NCI-H187 treated with DMSO at 0.1 percent for 48 hours (cell line): ENCODE results near the gene FUZ.

ENCODE experiments used
- DNase-seq: peaks from one replicate; lab custom pipeline; 2025; lab: John Stamatoyannopoulos, UW

FUZ gene

DNA sequence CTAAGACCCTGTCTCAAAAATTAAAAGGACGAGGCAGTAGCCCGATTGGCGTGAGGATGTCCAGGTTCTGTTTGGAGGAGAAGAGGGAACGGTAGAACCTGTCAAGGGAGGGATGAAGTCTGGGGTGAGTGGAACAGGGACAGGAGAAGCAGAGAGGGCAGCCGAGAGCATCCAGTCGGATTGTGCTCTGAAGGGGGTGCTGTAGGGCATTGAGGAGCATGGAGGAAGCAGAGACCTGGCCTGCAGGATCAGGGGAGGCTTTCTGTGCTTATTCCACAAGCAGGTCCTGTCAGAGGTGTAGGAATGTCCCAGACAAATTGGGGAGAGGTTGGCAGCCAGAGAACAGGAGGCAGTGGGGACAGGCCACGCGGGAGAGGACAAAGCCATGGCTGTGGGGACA, 32.2 kb downstream of the FUZ start:
- DNase-seq = no peak

DNA sequence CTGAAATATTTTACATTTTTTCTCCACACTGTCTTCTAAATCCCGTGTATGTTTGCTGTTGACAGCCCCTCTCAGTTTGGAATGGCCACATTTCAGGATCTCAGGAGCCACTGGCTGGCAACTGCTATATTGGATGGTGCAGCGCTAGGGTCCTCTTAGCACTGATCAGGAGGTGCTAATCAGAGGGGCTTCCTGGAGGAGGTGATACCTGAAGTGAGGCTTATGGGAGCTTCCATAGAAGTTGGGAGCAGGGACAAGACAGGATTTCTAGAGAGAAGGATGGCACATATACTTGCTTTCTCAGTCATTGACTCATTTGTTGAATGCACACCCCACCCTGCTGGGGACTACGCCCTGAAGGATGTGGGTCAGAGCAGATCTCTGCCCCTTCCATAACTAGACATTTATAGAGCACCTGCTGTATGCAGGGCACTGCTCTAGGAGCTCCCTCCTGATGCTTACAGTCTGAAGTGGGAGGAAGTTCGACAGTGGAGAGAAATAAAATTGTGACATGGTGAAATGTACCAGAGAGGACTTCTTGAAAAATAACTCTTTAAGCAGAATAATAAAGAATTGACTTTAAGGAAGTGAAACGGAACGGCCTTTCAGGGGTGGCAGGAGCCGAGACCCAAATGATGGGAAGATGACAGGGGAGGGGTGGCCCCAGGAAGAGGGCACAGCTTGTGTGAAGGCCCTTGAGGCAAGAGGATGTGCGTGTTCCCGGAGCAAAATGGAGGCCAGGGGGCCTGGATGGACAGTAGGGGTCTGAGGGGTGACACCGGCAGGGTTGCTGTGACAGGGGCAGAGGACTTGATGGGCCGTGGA, 33.1 kb downstream of the FUZ start:
- DNase-seq = no peak

DNA sequence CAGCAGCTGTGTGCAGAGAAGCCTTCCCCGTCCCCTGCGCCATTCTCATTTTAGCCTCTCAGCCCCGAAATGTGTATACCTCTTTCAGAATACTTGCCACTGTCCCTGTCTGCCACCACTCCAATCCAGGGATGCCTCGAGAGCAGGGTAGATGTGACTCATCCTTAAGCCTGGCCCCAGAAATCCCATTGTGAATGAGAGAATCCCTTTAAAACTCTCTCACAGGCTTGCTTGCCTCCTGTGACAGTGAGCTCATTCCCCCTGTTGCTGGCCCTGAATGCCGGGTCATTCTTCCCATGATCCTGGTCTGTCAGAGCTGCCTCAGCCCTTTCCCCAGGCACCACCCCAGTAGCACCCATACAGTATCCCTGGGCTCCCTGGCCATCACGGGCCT, 36.7 kb downstream of the FUZ start:
- DNase-seq = no peak

DNA sequence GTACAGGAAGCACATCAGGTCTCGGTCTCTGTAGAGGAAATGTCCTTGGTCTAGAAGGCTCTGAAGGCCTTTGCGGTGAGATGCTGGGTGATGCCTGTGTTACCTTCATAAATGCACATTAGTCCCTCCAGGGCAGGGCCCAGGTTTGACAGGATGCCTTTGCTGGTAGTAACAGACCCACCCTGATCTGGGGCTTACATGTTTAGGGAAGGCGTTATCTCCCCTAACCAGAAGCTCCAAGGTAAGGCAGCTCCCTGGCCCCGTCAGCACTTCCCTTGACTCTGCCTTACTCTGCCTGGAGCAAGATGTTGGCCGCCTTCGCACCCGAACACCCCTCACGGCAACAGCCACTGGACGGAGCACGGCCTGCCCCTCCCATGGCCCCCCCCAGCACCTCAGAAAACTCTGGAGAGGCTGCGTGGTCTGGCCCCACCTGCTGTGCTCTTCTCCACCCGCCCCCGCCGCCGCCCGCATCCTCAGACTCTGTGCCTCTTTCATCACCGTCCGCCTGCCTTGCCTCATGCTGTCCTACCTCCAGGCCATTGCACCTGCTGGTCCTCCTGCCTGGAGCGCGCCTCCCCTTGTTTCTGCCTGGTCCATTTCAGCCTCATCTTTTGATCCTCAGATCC, 37.2 kb downstream of the FUZ start:
- no peak for DNase-seq

DNA sequence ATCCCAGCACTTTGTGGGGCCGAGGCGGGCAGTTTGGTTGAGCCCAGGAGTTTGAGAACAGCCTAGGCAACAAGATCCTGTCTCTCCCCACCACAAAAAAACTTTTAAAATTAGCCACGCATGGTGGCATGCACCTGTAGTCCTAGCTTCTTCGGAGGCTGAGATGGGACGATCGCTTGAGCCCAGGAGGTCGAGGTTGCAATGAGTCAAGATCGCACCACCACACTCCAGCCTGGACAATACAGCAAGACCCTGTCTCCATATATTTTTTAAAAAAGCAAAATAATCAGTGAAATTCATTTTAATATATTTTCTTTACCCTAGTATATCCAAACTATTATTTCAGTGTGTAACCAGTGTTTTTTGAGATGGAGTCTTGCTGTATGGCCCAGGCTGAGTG, 38.1 kb downstream of the FUZ start:
- no peak for DNase-seq

DNA sequence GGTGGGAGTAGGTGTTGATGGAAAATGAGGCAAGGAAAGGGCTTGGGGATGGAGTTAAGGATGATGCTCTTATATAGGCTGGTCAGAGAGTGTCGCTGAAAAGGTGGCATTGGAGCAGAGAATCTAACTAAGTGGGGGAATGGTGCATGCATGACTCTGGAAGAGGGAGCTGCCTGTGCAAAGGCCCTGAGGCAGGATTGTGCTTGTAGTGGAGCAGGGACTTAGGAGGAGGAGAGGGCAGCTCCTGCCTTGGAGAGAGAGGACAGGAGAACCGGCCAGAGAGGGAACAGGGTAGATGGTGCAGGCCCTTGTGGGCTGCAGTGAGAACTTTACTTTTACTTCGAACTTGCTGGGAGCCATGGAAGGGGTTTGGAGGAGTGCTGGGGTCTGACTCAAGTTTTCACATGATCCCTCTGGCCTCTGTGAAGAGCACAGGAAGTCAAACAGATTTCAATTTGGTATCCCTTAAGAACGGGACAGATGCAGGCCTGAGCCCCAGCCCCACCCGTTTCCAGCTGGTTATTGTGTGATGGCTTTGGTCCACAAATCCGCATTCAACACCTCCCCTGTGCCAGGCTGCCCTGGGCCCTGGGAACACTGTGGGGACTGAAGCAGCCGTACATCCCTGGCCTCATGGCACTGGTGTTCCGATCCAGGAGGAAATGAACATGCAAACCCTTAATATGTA, 39.3 kb downstream of the FUZ start:
- no peak for DNase-seq

DNA sequence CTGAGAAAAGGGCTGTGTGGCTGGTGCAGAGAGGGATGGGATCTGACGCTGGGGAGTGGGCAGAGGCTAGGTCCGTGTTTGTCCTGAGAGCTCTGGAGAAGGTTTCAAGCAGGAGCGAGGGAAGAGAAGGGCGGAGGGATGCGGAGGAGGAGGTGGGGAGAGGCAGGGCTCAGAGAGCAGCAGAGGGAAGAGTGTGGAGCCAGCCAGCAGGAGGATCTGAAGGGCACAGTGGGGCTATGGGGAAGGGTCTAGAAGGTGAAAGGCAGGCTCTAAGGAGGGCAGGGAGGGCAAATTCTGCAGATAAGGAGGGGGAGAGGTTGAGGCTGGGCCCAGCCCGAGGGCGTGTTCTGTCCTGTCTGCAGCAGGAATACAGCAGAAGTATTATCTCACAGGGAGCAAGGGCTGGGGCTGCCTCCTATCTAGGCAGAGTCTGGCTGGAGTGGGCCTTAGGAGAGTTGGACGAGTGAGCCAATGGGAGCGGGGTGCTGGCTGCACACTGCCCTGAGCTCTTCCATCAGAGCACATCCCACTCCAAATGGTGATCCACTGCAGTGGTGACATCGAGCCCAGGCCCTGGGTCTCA, 40.2 kb downstream of the FUZ start:
- DNase-seq = no peak

DNA sequence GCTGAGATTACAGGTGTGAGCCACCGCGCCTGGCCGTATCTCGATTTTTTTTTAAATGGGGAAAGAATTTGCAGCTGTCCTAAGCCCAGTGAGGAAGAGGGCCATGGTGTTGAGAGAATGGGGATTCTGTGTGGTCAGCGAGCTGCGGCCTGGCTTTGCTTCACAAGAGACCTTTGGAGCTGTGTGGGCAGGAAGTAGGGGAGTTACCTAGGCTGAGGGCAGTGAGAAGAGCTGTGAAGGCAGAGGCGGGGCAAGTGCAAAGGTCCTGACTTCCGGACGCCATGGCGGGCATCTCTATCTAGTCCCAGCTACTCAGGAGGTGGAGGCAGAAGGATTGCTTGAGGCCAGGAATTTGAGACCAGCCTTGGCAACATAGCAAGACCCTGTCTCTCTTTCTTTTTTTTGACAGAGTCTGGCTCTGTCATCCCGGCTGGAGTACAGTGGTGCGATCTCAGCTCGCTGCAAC, 41.4 kb downstream of the FUZ start:
- no peak for DNase-seq

DNA sequence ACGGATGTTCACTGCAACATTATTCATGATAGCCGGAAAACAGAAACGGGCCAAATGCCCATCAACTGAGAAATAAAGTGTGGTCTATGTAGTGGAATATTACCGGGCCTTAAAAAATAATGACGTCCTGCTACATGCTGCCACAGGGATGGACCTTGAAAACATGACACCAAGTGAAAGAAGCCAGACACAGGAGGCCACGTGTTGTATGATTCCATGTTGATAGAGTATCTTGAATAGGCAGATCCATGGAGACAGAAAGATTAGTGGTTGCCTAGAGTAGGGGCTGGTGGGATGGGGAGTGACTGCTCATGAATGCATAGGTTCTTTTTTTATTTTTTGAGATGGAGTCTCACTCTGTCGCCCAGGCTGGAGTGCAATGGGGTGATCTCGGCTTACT, 42.6 kb downstream of the FUZ start:
- no peak for DNase-seq

DNA sequence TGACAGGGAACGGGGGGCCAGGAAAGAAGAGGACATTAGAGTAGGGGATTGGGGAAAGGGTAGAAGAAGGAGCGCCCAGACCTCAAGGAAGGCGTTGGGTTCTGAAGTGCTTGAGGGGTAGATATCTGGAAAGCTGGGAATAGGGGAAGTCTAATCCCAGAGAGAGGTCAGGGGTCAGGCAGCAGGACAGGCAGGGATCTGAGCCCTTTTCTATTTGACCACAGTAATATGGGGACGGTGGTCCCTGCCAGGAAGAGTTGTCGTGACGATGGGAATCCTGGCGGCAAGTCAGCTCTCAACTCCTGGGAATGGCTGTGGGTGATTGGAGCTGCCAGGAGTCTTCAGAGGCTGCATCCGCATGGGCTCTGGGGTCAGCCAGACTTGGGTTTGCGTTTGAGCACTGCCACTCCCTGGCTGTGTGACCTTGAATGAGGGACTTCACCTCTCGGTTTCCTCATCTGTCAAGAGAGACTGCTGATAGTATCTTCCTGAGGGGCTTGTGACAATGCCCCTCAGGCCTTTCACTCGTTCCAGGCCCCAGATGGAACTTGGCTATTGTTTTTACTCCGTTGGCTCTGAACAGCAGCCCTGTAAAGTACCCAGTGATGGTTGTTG, 45.0 kb downstream of the FUZ start:
- DNase-seq = no peak

DNA sequence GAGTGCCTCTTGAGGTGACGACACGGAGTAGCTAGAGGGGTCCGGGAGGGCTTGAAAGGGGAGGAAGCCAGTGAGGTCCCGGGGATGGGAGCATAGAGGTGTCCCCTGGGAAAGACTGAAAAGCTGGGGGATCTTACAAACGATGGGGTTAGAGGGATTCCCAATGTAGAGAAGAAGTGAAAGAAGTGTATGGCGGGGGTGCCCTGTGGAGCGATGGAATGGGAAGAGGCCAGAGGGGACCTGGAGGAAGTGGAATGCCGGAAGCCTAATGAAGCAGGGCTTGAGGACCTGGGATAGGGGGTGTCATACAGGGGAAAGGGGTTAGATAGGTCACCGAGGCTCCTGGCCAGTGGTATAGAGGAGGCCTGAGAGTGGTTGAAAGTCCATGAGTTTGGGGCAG, 45.7 kb downstream of the FUZ start:
- DNase-seq = no peak

DNA sequence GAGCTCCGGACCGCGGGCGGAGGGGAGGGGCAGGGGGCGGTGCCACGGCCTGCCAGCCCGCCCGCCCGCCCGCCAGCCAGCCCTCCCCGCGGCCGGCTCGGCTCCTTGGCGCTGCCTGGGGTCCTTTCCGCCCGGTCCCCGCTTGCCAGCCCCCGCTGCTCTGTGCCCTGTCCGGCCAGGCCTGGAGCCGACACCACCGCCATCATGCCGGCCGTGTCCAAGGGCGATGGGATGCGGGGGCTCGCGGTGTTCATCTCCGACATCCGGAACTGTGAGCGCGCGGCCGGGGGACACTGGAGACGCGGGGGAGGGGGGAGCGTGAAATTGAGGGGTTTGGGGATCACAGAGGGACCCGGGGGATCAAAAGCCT, 46.2 kb downstream of the FUZ start, which contains the start of gene AP2A1:
AP2A1 (plus strand) TSS at position 72 of the 370 bp plus-strand sequence; CDS start at position 205, 133 bp downstream.
- no peak for DNase-seq

DNA sequence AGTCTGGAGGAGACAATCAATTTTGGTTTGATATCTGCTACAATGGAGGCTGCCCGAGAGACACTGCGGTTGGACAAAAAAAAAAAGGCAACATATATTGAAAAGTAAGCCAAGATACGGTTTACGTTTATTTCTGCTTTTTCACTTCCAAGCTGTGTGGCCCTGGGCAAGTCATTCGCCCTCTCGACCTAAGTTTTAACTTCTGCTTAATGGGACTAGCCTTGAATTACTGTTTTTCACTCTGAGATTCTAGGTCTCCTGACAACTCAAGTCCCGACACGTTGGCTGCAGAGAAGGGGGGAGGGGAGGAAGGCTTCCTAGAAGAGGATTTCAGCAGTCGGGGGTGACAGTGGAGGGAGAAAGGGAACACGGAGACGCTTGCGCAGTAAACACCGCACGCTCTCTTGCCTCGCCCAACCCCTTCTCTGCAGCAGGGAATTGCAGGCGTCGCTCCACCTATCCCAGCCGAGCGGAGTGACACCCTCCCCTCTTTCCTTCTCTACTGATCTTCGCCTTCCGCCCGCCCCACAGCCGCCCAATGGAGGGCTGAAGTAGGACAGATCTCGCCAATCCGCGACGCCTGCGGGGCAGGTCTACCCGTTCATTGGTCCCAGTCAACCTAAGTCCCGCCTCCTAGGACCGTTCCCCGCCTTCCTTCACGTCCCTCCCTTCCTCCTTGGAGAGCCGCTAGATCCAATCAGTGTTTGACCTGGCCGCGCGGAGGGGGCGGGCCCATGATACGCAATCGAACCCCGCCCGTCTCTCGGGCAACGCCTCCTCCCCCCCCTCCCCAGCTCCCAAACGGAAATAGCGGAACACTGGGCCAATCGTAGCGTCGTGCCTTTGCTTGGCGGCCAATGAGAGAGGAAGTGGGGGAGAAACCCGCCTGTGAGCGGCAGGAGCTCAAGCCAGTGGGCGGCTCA, 46.8 kb downstream of the FUZ start:
- DNase-seq = peak; percentile 100

DNA sequence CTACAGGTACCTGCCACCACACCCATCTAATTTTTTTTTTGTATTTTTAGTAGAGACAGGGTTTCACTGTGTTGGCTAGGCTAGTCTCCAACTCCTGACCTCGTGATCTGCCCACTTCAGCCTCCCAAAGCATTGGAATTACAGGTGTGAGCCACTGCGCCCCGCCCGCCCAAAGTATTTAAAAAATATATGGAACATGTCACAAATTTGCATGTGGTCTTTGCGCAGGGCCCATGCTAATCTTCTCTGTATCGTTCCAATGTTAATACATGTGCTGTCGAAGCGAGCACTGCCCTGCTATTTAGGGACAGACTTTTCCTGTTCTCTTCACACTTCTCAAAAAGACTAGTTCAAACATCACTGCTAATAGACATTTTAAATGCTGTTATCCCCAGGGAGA, 48.8 kb downstream of the FUZ start:
- no peak for DNase-seq

DNA sequence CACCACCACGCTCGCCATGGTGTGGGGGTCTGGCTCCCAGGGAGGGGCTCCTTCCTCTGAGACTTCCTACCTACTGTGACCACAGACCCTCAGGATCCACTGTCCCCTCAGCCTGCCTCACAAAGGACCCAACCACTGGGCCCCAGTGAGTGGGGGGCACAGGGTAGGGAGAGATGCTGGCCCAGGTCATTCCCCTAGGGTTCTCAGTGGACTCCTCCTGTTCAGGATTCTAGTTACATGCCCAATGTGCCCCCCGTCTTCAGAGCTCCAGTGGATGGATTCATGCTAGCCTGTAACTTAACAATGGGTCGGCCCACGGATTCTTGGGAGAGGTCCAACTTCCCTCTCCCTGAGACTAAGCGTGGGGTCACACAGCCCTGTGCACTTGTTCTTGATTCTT, 49.9 kb downstream of the FUZ start, which contains the start of gene TSKS:
TSKS (minus strand) TSS at position 77 of the 400 bp plus-strand sequence; CDS start at position 18, 59 bp downstream.
- DNase-seq = no peak

DNA sequence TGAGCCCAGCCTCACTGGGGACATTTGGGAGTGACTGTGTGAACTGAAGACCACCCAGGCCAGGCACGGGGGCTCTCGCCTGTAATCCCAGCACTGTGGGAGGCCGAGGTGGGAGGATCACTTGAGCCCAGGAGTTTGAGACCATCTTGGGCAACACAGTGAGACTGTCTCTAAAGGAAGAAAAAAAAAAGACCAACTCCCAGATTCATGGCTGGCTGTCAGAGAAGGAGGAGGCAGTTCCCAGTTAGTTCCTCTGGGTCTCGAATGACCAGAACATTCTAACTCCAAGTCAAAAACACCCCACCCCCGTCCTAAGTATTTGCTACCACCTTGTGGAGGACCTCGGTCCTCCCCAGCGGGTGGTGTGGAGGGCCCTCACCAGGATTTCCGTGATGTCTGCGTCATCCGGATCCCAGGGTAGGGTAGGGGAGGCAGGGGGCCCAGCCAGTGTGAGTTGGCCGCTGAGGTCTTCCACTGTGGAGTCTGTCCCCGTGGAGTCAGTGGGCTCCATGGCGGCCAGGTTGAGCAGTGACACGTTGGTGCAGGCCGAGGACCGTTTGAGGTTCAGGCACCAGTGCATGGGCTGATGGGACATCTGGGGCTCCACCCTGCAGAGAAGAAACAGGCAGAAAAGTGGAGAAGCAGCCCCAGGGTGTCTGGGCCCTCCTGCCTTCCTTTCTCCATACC, 51.3 kb downstream of the FUZ start:
- no peak for DNase-seq

DNA sequence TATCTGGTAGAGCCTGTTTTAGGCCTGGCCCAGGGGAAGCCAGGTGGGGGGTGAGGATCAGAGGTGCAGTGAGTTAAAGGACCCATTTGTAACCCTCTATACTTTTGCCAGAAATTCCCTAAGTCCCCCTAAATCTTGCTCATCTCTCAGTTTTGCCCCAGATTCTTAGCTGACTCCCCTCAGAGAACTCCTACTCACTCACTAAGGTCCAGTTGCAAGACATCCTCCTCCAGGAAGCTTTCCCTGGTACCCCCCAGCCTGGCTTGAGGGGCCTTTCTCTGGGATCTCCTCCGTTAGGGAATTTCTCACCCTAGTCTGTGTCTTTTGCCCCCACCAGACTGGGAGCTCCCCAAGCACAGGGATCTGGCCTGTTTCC, 51.9 kb downstream of the FUZ start:
- DNase-seq = no peak

DNA sequence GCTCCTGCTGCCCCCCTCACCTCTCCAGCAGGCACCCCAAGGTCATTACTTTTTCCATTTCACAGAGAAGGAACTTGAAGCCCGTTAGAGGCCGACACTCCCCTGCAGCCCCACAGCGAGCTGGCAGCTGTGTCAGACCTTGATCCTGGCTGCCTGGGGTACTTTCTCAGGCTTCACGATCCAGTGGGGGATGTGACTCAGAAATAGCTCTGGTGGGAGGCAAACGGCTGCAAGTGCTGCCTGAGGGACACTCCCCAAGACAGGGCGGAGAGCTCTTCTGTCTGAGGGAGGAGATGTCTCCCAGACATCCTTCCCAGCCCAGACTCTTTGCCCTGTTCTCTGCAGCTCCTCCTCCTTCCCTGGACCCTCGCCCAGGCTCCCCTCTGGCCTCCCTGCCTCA, 54.8 kb downstream of the FUZ start:
- DNase-seq = no peak
